Stimulated activated CD8-positive, alpha-beta memory T cell treated with anti-CD3 and anti-CD28 coated beads, Interleukin-12 subunit alpha, Interleukin-12 subunit beta, amount 100 ng/mL, for 1 hour (primary cell): Measurements from ENCODE around the gene RHOU.
"Not testable (repeated sequence)": the region's sequence is repeated elsewhere in the genome, so short reads cannot be mapped to it uniquely, and the experiment has no call there.

Experiments used
- DNase-seq: peaks from one replicate; pipeline ENCODE4 v3.0.0-alpha.2; 2020; ENCODE audit warnings: low read depth

The RHOU gene

GRCh38 chr1:228760979-228761378, 25.7 kb downstream of the RHOU start:
- DNase-seq: no peak

GRCh38 chr1:228763561-228763960, 28.3 kb downstream of the RHOU start:
- DNase-seq: no peak

GRCh38 chr1:228765168-228765946, 30.1 kb downstream of the RHOU start:
- no peak for DNase-seq

GRCh38 chr1:228766788-228767187, 31.5 kb downstream of the RHOU start:
- no peak for DNase-seq

GRCh38 chr1:228767636-228768354, 32.5 kb downstream of the RHOU start:
- DNase-seq: no peak

GRCh38 chr1:228768355-228769000, 33.2 kb downstream of the RHOU start:
- no peak for DNase-seq

GRCh38 chr1:228770779-228771223, 35.5 kb downstream of the RHOU start:
- no peak for DNase-seq

- DNase-seq: no peak
Observed at GRCh38 chr1:228772516-228773212, 37.4 kb downstream of the RHOU start.

GRCh38 chr1:228775946-228776345, 40.7 kb downstream of the RHOU start:
- DNase-seq: not testable (repeated sequence)

GRCh38 chr1:228776449-228776848, 41.2 kb downstream of the RHOU start:
- no peak for DNase-seq

- DNase-seq: no peak
Observed at GRCh38 chr1:228777236-228777635, 42.0 kb downstream of the RHOU start.

- no peak for DNase-seq
Observed at GRCh38 chr1:228778026-228778425, 42.7 kb downstream of the RHOU start.

GRCh38 chr1:228778466-228778865, 43.2 kb downstream of the RHOU start:
- DNase-seq: no peak

- no peak for DNase-seq
Observed at GRCh38 chr1:228778961-228779360, 43.7 kb downstream of the RHOU start.

- no peak for DNase-seq
Observed at GRCh38 chr1:228781161-228781808, 46.0 kb downstream of the RHOU start.

GRCh38 chr1:228781809-228782661, 46.8 kb downstream of the RHOU start:
- no peak for DNase-seq

- no peak for DNase-seq
Observed at GRCh38 chr1:228782662-228783417, 47.6 kb downstream of the RHOU start.

- DNase-seq: no peak
Observed at GRCh38 chr1:228783418-228784040, 48.2 kb downstream of the RHOU start.

- DNase-seq: no peak
Observed at GRCh38 chr1:228784181-228784580, 48.9 kb downstream of the RHOU start.
